Measurements from ENCODE around the gene DDIAS.
"Not testable (repeated sequence)": the region's sequence is repeated elsewhere in the genome, so short reads cannot be mapped to it uniquely, and the experiment has no call there.

DDIAS gene

GRCh38 chr11:82970507-82971083 lies 69.1 kb downstream of the DDIAS start:
- not testable (repeated sequence) for DNase-seq (ENCODE audit: low read depth in 3 of 3)

- DNase-seq (ENCODE audit: low read depth in 3 of 3) = peak in 1 of 3 donors; percentile 24
These were observed 70.0 kb downstream of the DDIAS start for GRCh38 chr11:82971519-82971946.

GRCh38 chr11:82972103-82972502 lies 70.6 kb downstream of the DDIAS start:
- no peak for DNase-seq (ENCODE audit: low read depth in 3 of 3)

- no peak for DNase-seq (ENCODE audit: low read depth in 3 of 3)
These were observed 72.6 kb downstream of the DDIAS start for GRCh38 chr11:82974135-82974534.

GRCh38 chr11:82974851-82975250 lies 73.3 kb downstream of the DDIAS start:
- DNase-seq (ENCODE audit: low read depth in 3 of 3) = no peak

GRCh38 chr11:82975882-82976281 lies 74.3 kb downstream of the DDIAS start:
- DNase-seq (ENCODE audit: low read depth in 3 of 3) = no peak

GRCh38 chr11:82976786-82977185 lies 75.2 kb downstream of the DDIAS start:
- no peak for DNase-seq (ENCODE audit: low read depth in 3 of 3)

- DNase-seq (ENCODE audit: low read depth in 3 of 3) = no peak
These were observed 77.0 kb downstream of the DDIAS start for GRCh38 chr11:82978422-82979099.

GRCh38 chr11:82979824-82980223 lies 78.3 kb downstream of the DDIAS start:
- DNase-seq (ENCODE audit: low read depth in 3 of 3) = no peak

GRCh38 chr11:82980292-82980691 lies 78.8 kb downstream of the DDIAS start:
- no peak for DNase-seq (ENCODE audit: low read depth in 3 of 3)

GRCh38 chr11:82980947-82981346 lies 79.4 kb downstream of the DDIAS start:
- no peak for DNase-seq (ENCODE audit: low read depth in 3 of 3)

GRCh38 chr11:82981852-82982251 lies 80.3 kb downstream of the DDIAS start:
- DNase-seq (ENCODE audit: low read depth in 3 of 3) = no peak

All from stimulated activated CD4-positive, alpha-beta T cell treated with anti-CD3 and anti-CD28 coated beads, TNF-alpha, amount 100 ng/mL, for 48 hours (primary cell).